NCI-H1694 treated with DMSO at 0.1 percent for 48 hours (cell line): ENCODE measurements around the gene ASPSCR1.
"Not testable (repeated sequence)": the region's sequence is repeated elsewhere in the genome, so short reads cannot be mapped to it uniquely, and the experiment has no call there.

Experiments used
- DNase-seq: peaks from one replicate; lab custom pipeline; 2025; lab: John Stamatoyannopoulos, UW

Gene ASPSCR1

DNA sequence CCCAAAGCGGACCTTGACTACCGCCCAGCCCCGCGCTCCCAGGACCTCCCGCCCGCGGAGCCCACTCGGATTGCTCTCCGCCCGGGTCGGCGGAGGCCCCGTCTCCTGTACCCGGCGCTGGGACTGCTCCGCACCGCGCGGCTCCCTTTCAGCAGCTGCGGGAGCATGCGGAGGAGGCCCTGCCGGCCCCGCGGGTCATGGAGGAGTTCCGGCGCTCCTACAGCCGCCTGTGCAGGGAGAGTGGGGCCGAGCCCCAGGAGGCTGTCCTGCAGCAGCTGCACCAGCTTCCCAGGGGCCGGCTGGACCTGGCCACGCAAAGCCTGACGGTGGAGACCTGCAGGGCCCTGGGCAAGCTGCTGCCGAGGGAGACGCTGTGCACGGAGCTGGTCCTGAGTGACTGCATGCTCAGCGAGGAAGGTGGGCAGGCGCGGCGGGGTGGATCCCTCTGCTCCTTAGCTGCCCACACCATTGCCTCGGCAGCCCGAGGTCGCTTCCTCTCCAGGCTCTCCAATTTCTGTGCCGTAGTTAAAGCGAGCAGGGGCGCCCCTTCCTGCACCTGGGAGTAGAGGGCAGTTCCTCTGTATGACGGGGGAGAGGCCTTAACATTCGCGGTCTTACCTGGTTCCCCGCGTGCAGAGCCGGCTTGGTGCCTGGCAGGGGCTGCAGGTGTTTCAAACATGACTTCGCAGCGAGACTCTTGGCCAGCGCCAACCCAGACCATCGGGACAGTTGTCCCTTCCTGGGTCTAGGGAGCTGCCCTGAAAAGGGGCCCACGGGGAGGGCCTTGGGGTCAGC lies 46.2 kb downstream of the ASPSCR1 start:
- peak; percentile 25 for DNase-seq

DNA sequence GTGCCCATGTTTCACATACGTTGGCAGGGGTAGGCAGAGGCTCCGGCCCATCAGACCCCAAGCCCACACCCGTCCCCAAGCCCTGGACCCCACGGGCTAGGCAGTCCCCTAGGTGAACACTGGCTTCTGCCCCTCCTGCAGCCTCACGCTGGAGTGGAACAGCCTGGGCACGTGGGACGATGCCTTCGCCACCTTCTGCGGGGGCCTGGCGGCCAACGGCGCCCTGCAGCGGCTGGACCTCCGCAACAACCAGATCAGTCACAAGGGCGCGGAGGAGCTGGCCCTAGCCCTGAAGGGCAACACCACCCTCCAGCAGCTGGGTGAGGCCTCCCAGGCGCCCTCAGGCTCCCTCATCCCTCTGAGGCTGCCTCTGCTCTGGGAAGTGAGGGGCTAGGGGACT lies 47.4 kb downstream of the ASPSCR1 start:
- DNase-seq: no peak

DNA sequence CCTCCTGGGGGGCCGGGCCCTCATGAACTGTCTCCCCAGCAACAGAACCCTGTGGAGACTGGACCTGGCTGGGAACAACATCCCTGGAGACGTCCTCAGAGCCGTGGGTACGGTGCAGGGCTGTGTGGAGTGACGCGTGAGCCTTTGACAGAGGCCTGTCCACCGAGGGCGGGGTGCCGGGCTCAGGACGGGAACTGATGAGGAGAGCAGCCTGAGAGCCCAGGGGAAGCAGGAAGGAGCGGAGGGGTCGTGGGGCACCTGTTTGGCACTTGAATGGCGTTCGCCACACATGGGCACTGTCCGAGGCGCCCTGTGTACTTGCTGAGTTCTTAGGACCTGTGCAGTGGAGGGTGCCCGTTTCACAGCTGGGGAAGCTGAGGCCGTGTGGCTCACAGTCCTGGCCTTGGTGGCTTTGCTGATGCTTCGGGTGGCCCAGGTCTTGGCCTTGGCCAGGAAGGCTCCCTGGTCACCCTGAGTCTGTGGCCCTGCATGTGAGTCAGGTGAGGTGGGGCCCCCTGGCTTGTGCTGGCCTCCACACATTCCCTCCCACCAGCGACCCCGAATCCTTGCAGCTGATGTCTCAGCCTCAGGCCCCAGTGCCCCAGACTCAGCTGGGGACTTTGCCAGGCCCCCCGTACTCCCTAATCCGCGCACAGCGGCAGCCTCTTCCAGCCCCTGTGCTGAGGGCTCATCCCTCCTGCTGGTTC lies 48.1 kb downstream of the ASPSCR1 start:
- DNase-seq: no peak

GRCh38 chr17:82028246-82028645 lies 50.8 kb downstream of the ASPSCR1 start:
- no peak for DNase-seq

DNA sequence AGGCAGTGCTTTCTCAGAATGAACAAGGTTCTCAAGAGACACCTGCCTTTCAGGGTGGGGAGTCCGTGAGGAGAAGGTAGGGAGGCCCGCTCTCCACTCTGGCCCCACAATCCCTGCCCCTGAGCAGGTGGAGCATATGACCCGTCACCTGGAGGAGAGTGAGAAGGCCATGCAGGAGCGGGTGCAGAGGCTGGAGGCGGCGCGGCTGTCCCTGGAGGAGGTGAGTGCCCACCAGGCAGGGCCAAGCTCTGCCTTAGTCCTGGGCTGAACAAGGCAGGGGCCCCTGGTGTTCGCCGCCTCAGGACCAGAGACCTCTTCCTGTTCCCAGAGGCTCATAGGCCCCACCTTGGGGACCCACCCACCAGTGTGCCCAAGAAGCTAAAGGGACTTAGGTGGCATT lies 51.5 kb downstream of the ASPSCR1 start:
- DNase-seq: no peak

GRCh38 chr17:82029391-82029790 lies 52.0 kb downstream of the ASPSCR1 start:
- no peak for DNase-seq

DNA sequence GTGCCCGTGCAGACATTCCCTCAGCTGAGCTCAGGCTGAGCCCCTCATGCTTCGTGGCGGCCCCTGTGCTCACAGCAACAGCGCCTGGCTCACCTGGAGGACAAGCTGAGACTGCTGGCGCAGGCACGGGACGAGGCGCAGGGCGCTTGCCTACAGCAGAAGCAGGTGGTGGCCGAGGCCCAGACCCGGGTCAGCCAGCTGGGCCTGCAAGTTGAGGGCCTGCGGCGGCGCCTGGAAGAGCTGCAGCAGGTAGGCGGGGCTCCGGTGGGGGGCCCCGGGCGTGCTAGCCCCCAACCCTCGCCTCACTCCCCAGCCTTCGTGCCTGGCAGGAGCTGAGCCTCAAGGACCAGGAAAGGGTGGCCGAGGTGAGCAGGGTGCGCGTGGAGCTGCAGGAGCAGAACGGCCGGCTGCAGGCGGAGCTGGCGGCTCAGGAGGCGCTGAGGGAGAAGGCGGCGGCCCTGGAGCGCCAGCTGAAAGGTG lies 52.6 kb downstream of the ASPSCR1 start:
- DNase-seq: no peak

DNA sequence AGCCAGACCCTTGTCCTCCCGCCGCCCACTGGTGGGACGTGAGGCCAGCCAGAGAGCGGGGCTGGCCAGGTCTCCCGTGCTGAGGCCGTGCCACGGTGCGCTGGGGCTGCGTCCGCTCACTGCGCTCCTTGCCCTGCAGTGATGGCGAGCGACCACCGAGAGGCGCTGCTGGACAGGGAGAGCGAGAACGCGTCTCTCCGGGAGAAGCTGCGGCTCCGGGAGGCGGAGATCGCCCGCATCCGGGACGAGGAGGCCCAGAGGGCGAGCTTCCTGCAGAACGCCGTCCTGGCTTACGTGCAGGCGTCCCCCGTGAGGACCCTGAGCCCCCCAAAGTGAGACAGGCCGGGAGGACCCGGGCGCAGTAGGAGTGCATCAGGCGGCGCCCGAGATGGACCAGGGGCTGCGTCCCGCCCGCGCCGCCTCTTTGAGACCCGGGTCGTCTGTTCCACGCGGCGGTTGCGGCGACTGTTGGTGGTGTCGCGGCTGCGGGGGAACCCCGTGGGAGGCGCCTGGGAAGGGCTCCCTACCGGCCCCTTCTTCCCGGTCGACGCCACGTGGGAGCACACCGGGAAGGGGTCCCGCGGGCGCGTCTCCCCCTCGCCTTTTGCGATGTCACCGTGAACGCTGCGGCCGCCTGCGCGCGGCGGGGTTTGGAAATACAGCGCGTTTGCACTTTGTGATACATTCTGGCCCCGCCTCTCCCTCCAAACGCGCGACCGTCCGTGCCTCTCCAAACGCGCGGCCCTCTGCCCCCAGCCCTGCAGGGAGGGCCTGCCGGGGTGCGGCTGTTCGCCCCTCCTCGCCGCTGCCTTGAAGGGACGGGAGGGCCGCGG lies 53.3 kb downstream of the ASPSCR1 start:
- DNase-seq: peak; percentile 67

DNA sequence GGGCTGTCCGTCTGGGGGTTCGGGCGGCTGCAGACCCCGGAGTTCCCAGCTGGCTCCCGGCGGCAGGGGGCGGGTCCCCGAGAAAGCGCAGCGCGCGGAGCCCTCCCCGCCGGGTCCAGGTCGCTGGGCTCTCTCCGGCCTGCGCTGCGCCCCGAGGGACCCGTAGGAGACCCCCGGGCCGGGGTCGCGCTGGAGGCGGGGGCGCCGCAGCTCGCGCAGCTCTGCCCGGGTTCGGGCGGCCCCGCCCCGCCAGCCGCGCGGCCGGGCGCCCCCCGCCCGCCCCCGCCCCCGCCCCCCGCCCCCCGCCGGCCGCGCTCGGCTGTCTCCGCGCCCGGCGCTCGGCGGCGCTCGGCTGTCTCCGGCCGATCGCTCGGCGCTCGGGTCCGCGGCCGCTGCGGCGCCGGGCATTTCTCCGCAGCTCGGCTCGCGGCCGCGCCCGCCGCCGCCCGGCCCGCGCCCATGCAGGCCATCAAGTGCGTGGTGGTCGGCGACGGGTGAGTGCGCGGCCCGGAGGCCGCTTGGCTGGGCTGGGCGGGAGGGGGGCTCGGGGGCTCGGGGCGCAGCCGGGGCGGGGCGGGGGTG lies 54.0 kb downstream of the ASPSCR1 start, which contains the start of gene RAC3:
TSS of gene RAC3 (plus strand) at position 376 of the 582 bp plus-strand sequence. CDS start at position 460, 84 bp downstream.
- no peak for DNase-seq

GRCh38 chr17:82031885-82032627 lies 54.6 kb downstream of the ASPSCR1 start:
- no peak for DNase-seq

DNA sequence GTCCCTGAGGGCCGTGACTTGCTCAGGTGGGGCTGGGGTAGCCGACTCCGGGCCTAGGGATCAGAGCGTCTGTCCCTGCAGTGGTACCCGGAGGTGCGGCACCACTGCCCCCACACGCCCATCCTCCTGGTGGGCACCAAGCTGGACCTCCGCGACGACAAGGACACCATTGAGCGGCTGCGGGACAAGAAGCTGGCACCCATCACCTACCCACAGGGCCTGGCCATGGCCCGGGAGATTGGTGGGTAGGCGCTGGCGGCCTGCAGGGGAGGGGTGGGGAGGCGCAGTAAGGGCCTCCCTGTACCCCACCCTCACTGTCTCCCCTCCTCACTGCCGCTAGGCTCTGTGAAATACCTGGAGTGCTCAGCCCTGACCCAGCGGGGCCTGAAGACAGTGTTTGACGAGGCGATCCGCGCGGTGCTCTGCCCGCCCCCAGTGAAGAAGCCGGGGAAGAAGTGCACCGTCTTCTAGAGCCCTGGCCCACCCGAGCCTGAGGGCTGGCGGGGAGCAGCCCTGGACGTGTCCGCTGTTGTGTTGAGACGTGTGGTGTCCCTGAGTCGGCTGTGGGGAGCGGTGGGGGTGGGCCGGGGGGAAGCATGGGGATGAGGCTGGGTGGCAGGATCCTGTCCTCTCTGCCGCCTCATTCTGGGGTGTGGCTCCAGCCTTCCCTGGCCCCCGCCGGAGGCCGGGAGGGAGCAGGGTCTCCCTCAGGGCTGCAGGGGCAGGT lies 56.1 kb downstream of the ASPSCR1 start:
- no peak for DNase-seq

DNA sequence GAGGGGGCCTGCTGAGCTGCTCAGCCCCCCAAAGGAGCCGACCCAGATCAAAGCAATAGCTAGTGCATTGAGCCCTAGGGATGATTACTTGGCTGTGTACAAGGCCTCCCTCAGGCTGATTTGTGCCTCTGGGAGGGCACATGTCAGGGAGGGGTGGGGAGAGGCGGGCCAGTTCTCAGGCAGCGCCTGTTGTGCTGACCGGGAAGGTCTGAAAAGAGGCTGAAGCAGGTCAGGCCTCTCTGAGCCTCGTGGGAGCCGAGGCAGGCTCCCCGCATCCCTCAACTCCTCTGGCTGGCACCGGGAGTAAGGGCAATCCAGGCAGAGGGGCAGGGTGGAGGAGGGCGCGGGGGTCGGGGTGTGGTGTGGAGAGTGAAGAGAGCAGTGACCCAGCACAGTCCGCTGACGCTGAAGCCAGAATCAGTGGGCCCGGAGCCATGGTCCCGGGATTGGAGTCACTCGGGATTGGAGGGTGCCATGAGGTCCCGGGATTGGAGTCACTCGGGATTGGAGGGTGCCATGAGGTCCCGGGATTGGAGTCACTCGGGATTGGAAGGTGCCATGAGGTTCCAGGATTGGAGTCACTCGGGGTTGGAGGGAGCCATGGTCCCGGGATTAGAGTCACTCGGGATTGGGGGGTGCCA lies 57.1 kb downstream of the ASPSCR1 start:
- DNase-seq: no peak

DNA sequence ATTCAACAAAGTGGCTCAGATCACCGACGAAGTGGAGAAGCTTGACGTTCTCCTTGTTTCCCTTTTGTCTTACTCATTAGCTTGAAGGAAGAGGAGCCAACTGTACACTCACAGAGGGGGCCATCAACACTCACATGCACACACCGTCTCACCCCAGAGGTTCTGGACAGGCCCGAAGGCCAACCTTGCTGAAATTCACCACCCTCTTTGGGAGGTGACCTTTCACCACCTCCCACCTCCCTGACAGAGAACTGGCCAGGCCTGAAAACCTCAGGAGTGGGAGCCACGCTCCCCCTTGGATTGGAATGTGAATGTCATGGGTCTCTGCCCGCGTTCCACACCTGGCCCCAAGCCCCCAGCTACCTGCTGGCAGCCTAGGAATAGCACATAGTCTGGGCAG lies 58.1 kb downstream of the ASPSCR1 start:
- no peak for DNase-seq

DNA sequence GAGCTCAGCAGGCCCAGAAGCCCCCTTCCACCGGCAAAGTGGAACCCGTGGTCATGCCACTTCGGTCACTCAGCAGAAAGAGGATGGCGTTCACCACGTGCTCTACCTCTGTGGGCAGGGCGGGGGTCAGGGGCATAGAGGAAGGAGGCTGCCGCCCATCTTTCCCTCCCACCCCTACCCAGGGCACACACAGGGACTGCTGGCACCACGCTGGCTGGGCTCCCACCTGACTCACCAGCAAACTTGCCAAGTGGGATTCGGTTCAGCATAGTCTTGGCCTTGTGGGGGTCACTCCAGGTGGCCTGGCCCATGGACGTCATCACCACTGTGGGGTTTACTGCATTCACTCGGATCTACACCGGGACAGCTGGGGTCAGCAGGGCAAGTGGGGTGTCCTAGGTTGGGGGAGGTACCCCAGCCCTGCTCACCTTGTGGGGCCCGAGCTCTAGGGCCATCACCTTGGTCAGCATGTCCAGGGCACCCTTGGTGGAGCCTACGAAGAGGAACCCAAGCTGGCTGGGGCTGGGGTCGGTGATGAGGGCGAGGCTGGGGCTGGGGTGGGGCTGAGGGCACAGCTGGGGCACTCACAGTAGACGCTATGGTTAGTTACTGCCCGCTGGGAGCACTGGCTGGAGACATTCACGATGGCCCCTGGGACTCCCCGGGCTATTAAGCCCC lies 58.7 kb downstream of the ASPSCR1 start:
- DNase-seq: no peak

DNA sequence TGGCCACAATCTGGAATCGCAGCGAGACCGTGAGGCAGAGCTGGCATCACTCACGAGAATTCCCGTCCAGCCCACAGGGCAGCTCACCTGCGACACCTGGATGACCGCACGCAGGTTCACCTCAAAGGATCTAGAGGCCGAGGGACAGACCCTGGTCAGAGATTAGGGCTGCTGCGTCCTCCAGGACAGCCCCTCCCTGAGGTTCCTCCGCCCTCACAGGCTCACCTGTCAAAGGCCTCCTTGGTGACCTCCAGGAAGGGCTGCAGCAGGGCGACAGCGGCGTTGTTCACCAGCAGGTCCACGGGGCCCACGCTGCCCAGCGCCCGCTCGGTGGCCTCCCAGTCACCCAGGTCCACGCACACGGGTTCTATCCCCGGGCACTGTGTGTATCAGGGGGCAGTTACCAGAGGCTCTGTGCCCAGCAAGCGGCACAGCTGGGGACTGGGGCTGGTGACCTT lies 59.2 kb downstream of the ASPSCR1 start:
- DNase-seq: no peak

GRCh38 chr17:82037092-82037888 lies 59.9 kb downstream of the ASPSCR1 start, which contains the start of gene DCXR:
Gene DCXR, minus strand, starts transcription at chr17:82037697. Its CDS starts 15 bp downstream, at chr17:82037682.
- DNase-seq: peak; percentile 96

- DNase-seq: no peak
Observed at GRCh38 chr17:82037889-82038195, 60.4 kb downstream of the ASPSCR1 start.

DNA sequence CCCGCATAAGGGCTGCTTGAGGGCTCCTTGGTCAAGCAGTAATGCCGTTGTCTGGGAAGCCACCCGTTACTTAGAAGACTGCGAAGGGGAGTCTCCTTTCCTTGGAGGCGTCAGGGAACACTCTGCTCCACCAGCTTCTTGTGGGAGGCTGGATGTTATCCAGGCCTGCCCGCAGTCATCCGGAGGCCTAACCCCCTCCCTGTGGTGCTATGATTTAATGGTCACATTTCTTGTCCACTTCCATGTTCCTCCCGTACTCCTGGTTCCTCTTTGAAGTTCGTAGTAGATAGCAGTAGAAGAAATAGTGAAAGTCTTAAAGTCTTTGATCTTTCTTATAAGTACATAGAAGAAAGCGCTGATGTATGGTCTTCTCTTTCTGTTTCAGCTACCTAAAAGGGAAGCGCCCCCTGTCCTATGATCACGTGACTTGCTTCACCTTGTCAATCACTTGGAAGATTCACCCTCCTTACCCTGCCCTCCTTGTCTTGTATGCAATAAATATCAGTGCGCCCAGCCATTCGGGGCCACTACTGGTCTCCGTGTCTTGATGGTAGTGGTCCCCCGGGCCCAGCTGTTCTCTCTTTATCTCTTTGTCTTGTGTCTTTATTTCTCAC lies 61.5 kb downstream of the ASPSCR1 start:
- not testable (repeated sequence) for DNase-seq
